Common myeloid progenitor, CD34-positive (primary cell): ENCODE data around the gene RIMS3.

Experiments used
- CTCF ChIA-PET: fragments of 350-600 bp; sonication (Branson Sonifier 250); formaldehyde crosslinking; loops from one replicate; lab custom pipeline; 2021; ENCODE audit warnings: antibody characterized with exemption; lab: Charles Lee
- POLR2A ChIA-PET: fragments of 350-600 bp; sonication (Branson Sonifier 250); formaldehyde crosslinking; loops from one replicate; lab custom pipeline; 2021; ENCODE audit warnings: antibody characterized with exemption; lab: Charles Lee
- DNase-seq, 3 donors: peaks; one replicate each; pipeline versions ENCODE4 v3.0.0 to v3.0.0-alpha.2; 2013
- H3K27ac ChIP-seq, 2 experiments: 1 replicate in 1 of 2; 2 replicates in 1 of 2; pipeline ENCODE4 v1.7.0; 2013; ENCODE audit warnings: inconsistent platforms in 2 of 2, low read length in 2 of 2, mild to moderate bottlenecking in 2 of 2, low read depth in 1 of 2, moderate library complexity in 1 of 2; ENCODE audit not compliant: severe bottlenecking in 2 of 2, insufficient read depth in 1 of 2, poor library complexity in 1 of 2
- H3K27me3 ChIP-seq, 5 experiments: replicated peaks in 2 of 5; 1 replicate in 3 of 5; 2 replicates in 2 of 5; pipeline versions ENCODE4 v1.6.1 to v1.7.0; 2013; ENCODE audit warnings: low read length in 4 of 5, mild to moderate bottlenecking in 2 of 5, moderate library complexity in 2 of 5, inconsistent platforms in 1 of 5; ENCODE audit not compliant: insufficient read depth in 5 of 5, control insufficient read depth in 4 of 5
- H3K36me3 ChIP-seq, 4 experiments: 1 replicate in 2 of 4; 2 replicates in 2 of 4; pipeline versions ENCODE4 v1.6.1 to v1.7.0; 2013; ENCODE audit warnings: low read length in 3 of 4, control low read depth in 1 of 4, mild to moderate bottlenecking in 1 of 4; ENCODE audit not compliant: control insufficient read depth in 4 of 4, insufficient read depth in 4 of 4
- H3K4me1 ChIP-seq, 4 experiments: 1 replicate in 3 of 4; 2 replicates in 1 of 4; pipeline versions ENCODE4 v1.6.1 to v1.7.1; 2013; ENCODE audit warnings: low read length in 3 of 4, mild to moderate bottlenecking in 3 of 4, control low read depth in 1 of 4, inconsistent platforms in 1 of 4, moderate library complexity in 1 of 4; ENCODE audit not compliant: control insufficient read depth in 4 of 4, insufficient read depth in 4 of 4; ENCODE audit errors: control extremely low read depth in 1 of 4
- H3K4me3 ChIP-seq, 7 experiments: 1 replicate in 4 of 7; 2 replicates in 3 of 7; pipeline versions ENCODE4 v1.5.1 to v1.7.0; 2013; ENCODE audit warnings: mild to moderate bottlenecking in 7 of 7, low read length in 6 of 7, moderate library complexity in 6 of 7, inconsistent platforms in 2 of 7, low read depth in 2 of 7, control low read depth in 1 of 7; ENCODE audit not compliant: insufficient read depth in 4 of 7, control insufficient read depth in 1 of 7; ENCODE audit errors: extremely low read depth in 1 of 7
- H3K9me3 ChIP-seq, 5 experiments: 1 replicate in 4 of 5; 2 replicates in 1 of 5; pipeline versions ENCODE4 v1.6.1 to v1.7.1; 2013; ENCODE audit warnings: low read length in 4 of 5, mild to moderate bottlenecking in 2 of 5, inconsistent platforms in 1 of 5, low read depth in 1 of 5, moderate library complexity in 1 of 5; ENCODE audit not compliant: control insufficient read depth in 4 of 5, insufficient read depth in 2 of 5; ENCODE audit errors: control extremely low read depth in 1 of 5
- WGBS: methylation state at CpG from one replicate; pipeline ENCODE4 v1.1.5; 2013; ENCODE audit not compliant: insufficient coverage; 5-methylcytosine and 5-hydroxymethylcytosine counted together

RIMS3 gene

GRCh38 chr1:40658751-40659648, 6.5 kb downstream of the RIMS3 start:
- H3K9me3 ChIP-seq = no peaks in the 10 kb centered on the region
- POLR2A ChIA-PET = no interaction called here
- H3K36me3 ChIP-seq = no peaks in the 10 kb centered on the region
- 92% methylated on average over 15 of the region's 16 CpGs for WGBS
- CTCF ChIA-PET = interaction anchor here (1.1 to 1.7 kb wide), 2 partner anchors 9 to 34 kb away, joined by 3 to 4 read pairs; no protein-coding TSS in a partner anchor
- peaks cover 0 to 12% (median 4%) of the 10 kb centered on the region in 4 experiments for H3K4me1 ChIP-seq
- no peak overlapping the region for H3K27ac ChIP-seq
- no peak overlapping the region for H3K4me3 ChIP-seq
- no peak for DNase-seq
- peaks cover 0 to 20% (median 4%) of the 10 kb centered on the region in 5 experiments for H3K27me3 ChIP-seq

DNA sequence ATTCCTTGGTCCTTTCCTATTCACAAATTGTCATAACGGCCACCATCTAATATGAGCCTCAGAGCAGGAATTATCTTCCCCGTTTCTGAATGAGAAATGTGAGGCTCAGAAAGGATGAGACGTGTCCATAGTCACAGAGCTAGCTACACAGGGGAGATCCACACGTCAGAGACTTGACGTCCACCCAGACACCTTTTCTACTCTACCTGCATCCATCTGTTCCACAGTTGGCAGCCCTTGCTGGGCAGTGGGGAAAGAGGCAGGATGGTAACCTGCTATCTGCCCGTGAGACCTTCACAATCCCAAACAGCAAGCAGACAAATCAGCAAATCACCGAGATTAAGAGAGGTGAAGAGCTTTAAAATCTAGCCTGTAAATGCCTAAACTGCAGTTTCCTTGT, 8.4 kb downstream of the RIMS3 start:
- 100% methylated on average over 6 of the region's 7 CpGs for WGBS
- no peaks in the 10 kb centered on the region for H3K9me3 ChIP-seq
- peaks cover 0 to 38% (median 8%) of the 10 kb centered on the region in 5 experiments for H3K27me3 ChIP-seq
- ChIA-PET POLR2A (no interaction called here), CTCF (interaction anchor here (1.1 to 1.3 kb wide), 3 partner anchors 12 to 22 kb away, joined by 3 to 5 read pairs (median 3); no protein-coding TSS in a partner anchor)
- no peaks in the 10 kb centered on the region for H3K4me1 ChIP-seq
- H3K27ac ChIP-seq = no peak overlapping the region
- DNase-seq = no peak
- H3K36me3 ChIP-seq = no peaks in the 10 kb centered on the region
- no peak overlapping the region for H3K4me3 ChIP-seq

GRCh38 chr1:40653851-40654537, 11.5 kb downstream of the RIMS3 start:
- WGBS = 53% methylated on average over 20 of the region's 35 CpGs
- Histone ChIP-seq H3K4me3 (no peak overlapping the region), H3K36me3 (no peaks in the 10 kb centered on the region), H3K4me1 (peaks cover 0 to 3% (median 1%) of the 10 kb centered on the region in 4 experiments), H3K9me3 (no peaks in the 10 kb centered on the region), H3K27ac (no peak overlapping the region), H3K27me3 (peaks cover 0 to 53% (median 8%) of the 10 kb centered on the region in 5 experiments)
- DNase-seq = peak in 1 of 3 donors; percentile 37
- ChIA-PET CTCF (interaction anchor here (1.0 to 1.9 kb wide), 2 partner anchors 9 to 10 kb away, joined by 3 to 5 read pairs; no protein-coding TSS in a partner anchor), POLR2A (no interaction called here)

DNA sequence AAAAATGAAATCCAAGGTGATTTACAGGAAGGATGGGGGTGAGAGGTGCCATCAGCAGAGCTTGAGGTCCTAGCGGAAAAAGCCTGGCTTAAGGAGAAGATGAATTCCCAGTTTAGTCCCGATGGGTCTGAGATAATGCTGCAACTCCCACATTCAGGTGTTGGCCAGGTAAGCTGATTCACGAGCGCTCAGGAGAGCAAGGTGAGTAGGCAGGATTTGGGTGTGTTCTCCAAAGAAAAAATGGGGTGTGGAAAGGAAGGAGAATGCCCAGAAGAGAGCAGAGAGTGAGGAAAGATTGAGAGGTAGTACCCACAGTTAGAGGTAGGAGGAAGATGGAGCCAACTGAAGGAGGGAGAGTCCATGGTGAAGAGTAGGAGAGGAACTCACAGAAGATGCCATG, 12.5 kb downstream of the RIMS3 start:
- ChIA-PET POLR2A (no interaction called here), CTCF (interaction anchor here (1.0 to 1.9 kb wide), 3 partner anchors 10 to 22 kb away, joined by 3 to 5 read pairs (median 4); no protein-coding TSS in a partner anchor)
- Histone ChIP-seq H3K36me3 (no peaks in the 10 kb centered on the region), H3K4me3 (no peak overlapping the region), H3K27ac (no peak overlapping the region), H3K9me3 (no peaks in the 10 kb centered on the region), H3K27me3 (peaks cover 0 to 46% (median 8%) of the 10 kb centered on the region in 5 experiments), H3K4me1 (peaks cover 0 to 3% (median 1%) of the 10 kb centered on the region in 4 experiments)
- DNase-seq = no peak
- 94% methylated on average over 4 of the region's 4 CpGs for WGBS

DNA sequence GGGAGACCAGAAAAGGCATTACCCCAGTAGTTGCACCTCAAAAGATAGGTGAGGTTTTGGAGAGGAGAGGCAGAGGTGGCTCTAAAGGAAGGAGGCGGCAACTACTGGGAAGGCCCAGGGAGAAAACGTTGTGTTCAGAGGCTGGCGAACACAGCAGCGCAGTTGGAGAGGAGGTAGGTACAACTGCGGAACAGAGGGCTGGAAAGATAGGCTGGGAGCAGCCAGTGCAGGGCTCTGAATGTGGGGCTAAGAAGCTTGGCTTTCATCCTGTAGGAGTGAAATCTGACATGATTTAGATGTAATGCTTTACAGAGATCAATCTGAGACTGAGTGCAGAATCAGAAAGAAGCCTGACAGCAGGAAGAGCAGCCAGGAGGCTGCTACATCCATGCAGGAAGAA, 13.0 kb downstream of the RIMS3 start:
- no peak for DNase-seq
- WGBS = 78% methylated on average over 5 of the region's 5 CpGs
- Histone ChIP-seq H3K27me3 (peaks cover 0 to 45% (median 8%) of the 10 kb centered on the region in 5 experiments), H3K4me3 (no peak overlapping the region), H3K9me3 (no peaks in the 10 kb centered on the region), H3K4me1 (peaks cover 0 to 3% (median 1%) of the 10 kb centered on the region in 4 experiments), H3K27ac (no peak overlapping the region), H3K36me3 (no peaks in the 10 kb centered on the region)
- ChIA-PET POLR2A (no interaction called here), CTCF (interaction anchor here (1.0 to 1.9 kb wide), 2 partner anchors 10 to 22 kb away, joined by 4 to 5 read pairs; no protein-coding TSS in a partner anchor)

- Histone ChIP-seq H3K36me3 (no peaks in the 10 kb centered on the region), H3K27ac (no peak overlapping the region), H3K4me3 (no peak overlapping the region), H3K4me1 (peaks cover 0 to 3% (median 1%) of the 10 kb centered on the region in 4 experiments), H3K27me3 (peaks cover 0 to 45% (median 8%) of the 10 kb centered on the region in 5 experiments), H3K9me3 (no peaks in the 10 kb centered on the region)
- ChIA-PET CTCF (interaction anchor here (1.5 kb wide), 1 partner anchor 14 kb away, joined by 6 read pairs; the partner anchor contains the start of gene RIMS3), POLR2A (interaction anchor here (1.1 kb wide), 1 partner anchor 12 kb away, joined by 4 read pairs; no protein-coding TSS in a partner anchor)
- peak in 2 of 3 donors; percentile 36 to 46 for DNase-seq
- 87% methylated on average over 14 of the region's 17 CpGs for WGBS
Measured at GRCh38 chr1:40651138-40651857, 14.2 kb downstream of the RIMS3 start.
